ENCODE measurements around the gene MXI1.

Gene MXI1

GRCh38 chr10:110225441-110225755 is 18.0 kb downstream of the MXI1 start (continued):
- TF ChIP-seq TSHZ2 (CRISPR knock-in tag; IDR thresholded peaks at IDR 0.05) = no peak
- no peak for TF ChIP-seq ZNF70 (CRISPR knock-in tag; IDR thresholded peaks at IDR 0.05)

GRCh38 chr10:110225756-110226542 is 18.5 kb downstream of the MXI1 start:
- 0 out of 2 replicates have a peak, but pooled peaks have one; percentile 6 for TF ChIP-seq ZFP30 (CRISPR knock-in tag; IDR thresholded peaks at IDR 0.05)
- 0 out of 2 replicates have a peak, but pooled peaks have one; percentile 58 for TF ChIP-seq ZFP3 (CRISPR knock-in tag; IDR thresholded peaks at IDR 0.05)
- TF ChIP-seq CSRNP3 (CRISPR knock-in tag; IDR thresholded peaks at IDR 0.05) = no peak
- 0 out of 2 replicates have a peak, but pooled peaks have one; percentile 18 for TF ChIP-seq GLIS3 (CRISPR knock-in tag; IDR thresholded peaks at IDR 0.05)
- peak; percentile 59; the same call in 1 of the 2 replicates for TF ChIP-seq CSDC2 (CRISPR knock-in tag; IDR thresholded peaks at IDR 0.05)
- peak; percentile 85 for ATAC-seq

DNA sequence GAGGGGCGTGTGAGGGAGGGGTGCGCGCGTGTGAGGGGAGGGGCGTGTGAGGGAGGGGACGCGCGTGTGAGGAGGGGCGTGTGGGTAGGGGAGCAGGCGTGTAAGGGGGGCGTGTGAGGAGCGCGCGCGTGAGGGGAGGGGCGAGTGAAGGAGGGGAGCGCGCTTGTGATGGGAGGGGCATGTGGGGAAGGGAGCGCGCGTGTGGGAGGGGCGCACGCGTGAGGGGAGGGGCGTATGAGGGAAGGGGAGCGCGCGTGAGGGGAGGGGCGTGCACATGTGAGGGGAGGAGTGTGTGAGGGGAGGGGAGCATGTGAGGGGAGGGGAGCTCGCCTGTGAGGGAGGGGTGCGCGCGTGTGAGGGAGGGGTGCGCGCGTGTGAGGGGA is 19.1 kb downstream of the MXI1 start:
- no peak for TF ChIP-seq ZNF565 (CRISPR knock-in tag; conservative IDR thresholded peaks at IDR 0.05; ENCODE audit: low read depth)
- TF ChIP-seq, protein P1, sequence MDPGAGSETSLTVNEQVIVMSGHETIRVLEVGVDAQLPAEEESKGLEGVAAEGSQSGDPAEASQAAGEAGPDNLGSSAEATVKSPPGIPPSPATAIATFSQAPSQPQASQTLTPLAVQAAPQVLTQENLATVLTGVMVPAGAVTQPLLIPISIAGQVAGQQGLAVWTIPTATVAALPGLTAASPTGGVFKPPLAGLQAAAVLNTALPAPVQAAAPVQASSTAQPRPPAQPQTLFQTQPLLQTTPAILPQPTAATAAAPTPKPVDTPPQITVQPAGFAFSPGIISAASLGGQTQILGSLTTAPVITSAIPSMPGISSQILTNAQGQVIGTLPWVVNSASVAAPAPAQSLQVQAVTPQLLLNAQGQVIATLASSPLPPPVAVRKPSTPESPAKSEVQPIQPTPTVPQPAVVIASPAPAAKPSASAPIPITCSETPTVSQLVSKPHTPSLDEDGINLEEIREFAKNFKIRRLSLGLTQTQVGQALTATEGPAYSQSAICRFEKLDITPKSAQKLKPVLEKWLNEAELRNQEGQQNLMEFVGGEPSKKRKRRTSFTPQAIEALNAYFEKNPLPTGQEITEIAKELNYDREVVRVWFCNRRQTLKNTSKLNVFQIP (CRISPR knock-in tag; IDR thresholded peaks at IDR 0.05; ENCODE audit: borderline replicate concordance, low read depth) = no peak
- TF ChIP-seq ARNTL (CRISPR knock-in tag; IDR thresholded peaks at IDR 0.05; ENCODE audit: borderline replicate concordance, low read depth) = no peak
- no peak for TF ChIP-seq SNAI2 (CRISPR knock-in tag; IDR thresholded peaks at IDR 0.05)
- TF ChIP-seq TSHZ2 (CRISPR knock-in tag; IDR thresholded peaks at IDR 0.05) = no peak
- peak; percentile 37 for ATAC-seq

DNA sequence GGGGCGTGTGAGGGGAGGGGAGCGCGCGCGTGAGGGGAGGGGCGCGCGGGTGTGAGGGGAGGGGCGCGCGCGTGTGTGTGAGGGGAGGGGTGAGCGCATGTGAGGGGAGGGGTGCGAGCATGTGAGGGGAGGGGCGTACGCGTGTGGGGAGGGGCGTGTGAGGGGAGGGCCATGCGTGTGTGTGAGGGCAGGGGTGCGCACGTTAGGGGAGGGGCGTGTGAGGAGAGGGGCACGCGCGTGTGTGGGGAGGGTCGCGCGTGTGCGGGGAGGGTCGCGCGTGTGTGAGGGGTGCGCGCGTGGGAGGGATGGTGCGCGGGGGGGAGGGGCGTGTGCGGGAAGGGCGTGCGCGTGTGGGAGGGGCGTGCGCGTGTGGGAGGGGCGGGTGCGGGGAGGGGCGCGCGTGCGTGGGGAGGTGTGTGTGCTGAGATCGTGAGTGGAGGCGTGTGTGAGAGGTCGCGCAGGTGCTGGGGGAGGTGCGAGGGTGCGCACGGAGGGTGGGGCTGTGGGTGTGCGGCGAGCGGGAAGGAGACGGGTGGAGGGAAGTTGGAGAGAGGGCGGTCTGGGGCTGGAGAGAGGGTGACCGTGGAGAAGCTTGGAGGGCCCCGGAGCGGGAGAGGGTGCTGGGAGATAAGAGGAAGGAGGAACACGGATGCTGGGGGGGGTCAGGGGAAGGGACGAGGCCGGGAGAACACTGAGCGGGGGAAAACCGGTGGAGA is 19.7 kb downstream of the MXI1 start:
- peak; percentile 61 for ATAC-seq
- TF ChIP-seq SNAI2 (CRISPR knock-in tag; IDR thresholded peaks at IDR 0.05) (no peak), BACH2 (CRISPR knock-in tag; IDR thresholded peaks at IDR 0.05; ENCODE audit: borderline replicate concordance) (no peak), TSHZ2 (CRISPR knock-in tag; IDR thresholded peaks at IDR 0.05) (no peak), ZNF565 (CRISPR knock-in tag; conservative IDR thresholded peaks at IDR 0.05; ENCODE audit: low read depth) (no peak), ESRRG (CRISPR knock-in tag; IDR thresholded peaks at IDR 0.05) (no peak), RARB (CRISPR knock-in tag; IDR thresholded peaks at IDR 0.05) (no peak), ZFP30 (CRISPR knock-in tag; IDR thresholded peaks at IDR 0.05) (no peak), TOX (CRISPR knock-in tag; IDR thresholded peaks at IDR 0.05; ENCODE audit: borderline replicate concordance) (no peak), PPARA (CRISPR knock-in tag; IDR thresholded peaks at IDR 0.05; ENCODE audit: borderline replicate concordance) (no peak), ZC3H10 (CRISPR knock-in tag; IDR thresholded peaks at IDR 0.05) (no peak), TCF4 (CRISPR knock-in tag; IDR thresholded peaks at IDR 0.05; ENCODE audit: borderline replicate concordance) (no peak), CSDC2 (CRISPR knock-in tag; IDR thresholded peaks at IDR 0.05) (no peak), GLIS3 (CRISPR knock-in tag; IDR thresholded peaks at IDR 0.05) (no peak), ZFP3 (CRISPR knock-in tag; IDR thresholded peaks at IDR 0.05) (no peak), ARNTL (CRISPR knock-in tag; IDR thresholded peaks at IDR 0.05; ENCODE audit: borderline replicate concordance, low read depth) (no peak), ISL1 (CRISPR knock-in tag; IDR thresholded peaks at IDR 0.05) (no peak), ZNF8 (CRISPR knock-in tag; IDR thresholded peaks at IDR 0.05) (no peak)
- TF ChIP-seq, protein P1 (CRISPR knock-in tag; IDR thresholded peaks at IDR 0.05; ENCODE audit: borderline replicate concordance, low read depth) = no peak
